ENCODE measurements around the gene C12orf75.
A peak's percentile ranks its signal among the peaks of the same experiment; 100 is the strongest.

The C12orf75 gene

DNA sequence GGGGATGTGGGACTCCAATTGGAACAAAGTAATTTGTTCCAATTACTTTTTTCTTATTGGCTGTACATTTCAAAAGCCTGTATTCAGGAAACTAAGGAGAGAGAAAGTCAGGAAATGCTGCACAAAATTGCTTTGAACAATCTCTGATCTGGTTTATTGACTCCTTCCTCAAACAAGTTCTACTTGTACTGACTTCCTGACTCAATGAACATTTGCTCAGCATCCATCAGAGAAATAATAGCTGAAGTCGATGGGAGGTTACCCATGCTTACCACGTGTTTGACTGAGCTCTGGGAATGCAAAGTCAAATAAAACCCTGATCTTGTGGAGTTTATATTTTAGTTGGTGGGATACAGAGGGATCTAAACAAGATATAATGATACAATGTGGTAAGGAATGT is 15.4 kb upstream of the C12orf75 start:
- no peak overlapping the region for H3K4me3 ChIP-seq (replicated peaks in 1 of 2; ENCODE audit: low read depth in 2 of 2, low read length in 2 of 2)
- no peak for DNase-seq (ENCODE audit: low read depth in 2 of 2)
- TF ChIP-seq, protein P1, sequence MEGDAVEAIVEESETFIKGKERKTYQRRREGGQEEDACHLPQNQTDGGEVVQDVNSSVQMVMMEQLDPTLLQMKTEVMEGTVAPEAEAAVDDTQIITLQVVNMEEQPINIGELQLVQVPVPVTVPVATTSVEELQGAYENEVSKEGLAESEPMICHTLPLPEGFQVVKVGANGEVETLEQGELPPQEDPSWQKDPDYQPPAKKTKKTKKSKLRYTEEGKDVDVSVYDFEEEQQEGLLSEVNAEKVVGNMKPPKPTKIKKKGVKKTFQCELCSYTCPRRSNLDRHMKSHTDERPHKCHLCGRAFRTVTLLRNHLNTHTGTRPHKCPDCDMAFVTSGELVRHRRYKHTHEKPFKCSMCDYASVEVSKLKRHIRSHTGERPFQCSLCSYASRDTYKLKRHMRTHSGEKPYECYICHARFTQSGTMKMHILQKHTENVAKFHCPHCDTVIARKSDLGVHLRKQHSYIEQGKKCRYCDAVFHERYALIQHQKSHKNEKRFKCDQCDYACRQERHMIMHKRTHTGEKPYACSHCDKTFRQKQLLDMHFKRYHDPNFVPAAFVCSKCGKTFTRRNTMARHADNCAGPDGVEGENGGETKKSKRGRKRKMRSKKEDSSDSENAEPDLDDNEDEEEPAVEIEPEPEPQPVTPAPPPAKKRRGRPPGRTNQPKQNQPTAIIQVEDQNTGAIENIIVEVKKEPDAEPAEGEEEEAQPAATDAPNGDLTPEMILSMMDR (IDR thresholded peaks at IDR 0.05; ENCODE audit: low read depth, low read length): no peak

DNA sequence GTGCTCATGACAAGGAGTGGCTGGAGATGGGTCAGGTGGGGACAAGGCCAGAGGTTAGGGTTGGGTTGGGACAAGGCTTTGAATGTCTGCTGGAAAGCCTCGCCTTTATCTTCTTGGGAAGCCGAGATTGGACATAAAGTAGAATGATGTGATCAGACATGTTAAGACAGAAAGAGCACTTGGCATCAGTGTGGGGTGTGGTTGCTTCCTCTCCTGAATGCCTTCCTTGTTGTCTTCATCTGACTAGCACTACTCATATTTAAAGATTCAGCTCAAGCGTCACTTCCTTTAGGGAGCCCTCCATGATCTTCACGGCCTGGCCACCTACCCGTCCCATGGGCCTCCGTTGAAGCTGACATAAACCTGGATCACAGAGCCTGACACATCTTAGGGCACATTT is 14.8 kb upstream of the C12orf75 start:
- no peak overlapping the region for H3K4me3 ChIP-seq (replicated peaks in 1 of 2; ENCODE audit: low read depth in 2 of 2, low read length in 2 of 2)
- DNase-seq (ENCODE audit: low read depth in 2 of 2): no peak
- TF ChIP-seq, protein P1 (IDR thresholded peaks at IDR 0.05; ENCODE audit: low read depth, low read length): no peak

DNA sequence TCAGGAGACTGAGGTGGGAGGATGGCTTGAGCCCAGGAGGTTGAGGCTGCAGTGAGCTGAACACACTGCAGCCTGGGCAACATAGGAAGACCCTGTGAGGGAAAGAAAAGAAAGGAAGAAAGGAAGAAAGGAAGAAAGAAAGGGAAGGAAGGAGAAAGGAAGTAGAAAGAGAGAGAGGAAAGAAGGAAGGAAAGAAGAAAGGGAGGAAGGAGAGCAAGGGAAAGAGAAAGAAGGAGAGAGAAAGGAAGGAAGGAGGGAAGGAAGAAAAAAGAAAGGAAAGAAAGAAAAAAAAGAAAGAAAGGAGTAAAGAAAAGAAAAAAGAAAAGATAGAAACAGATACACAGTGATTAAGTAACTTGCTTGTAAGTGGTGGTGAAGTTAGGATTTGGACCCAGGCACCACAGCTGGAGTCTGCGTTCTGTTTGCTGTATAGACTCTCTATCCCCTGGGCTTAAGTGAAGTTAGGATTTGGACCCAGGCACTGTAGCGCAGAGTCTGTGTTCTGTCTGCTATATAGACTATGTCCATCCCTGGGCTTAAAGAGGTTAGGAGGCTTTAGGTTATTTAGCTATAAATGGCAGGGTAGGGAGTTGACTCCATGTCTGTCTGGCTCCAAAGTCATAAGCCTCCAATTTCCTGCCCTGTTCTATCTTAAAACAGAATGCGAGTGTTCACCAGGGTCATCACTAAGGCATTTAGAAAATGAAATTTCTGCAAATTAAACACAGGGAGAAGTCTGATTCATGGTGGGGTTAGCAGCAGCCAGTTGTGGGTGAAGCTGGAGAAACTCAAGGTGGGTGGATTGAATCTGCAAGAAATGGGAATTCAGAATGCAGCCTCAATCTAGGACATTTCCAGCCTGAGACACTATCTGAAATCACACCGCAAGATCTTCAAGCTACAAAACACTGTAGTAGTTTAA is 13.3 kb upstream of the C12orf75 start:
- H3K4me3 ChIP-seq (replicated peaks in 1 of 2; ENCODE audit: low read depth in 2 of 2, low read length in 2 of 2): no peak overlapping the region
- peak in 1 of 2 donors; percentile 64 for DNase-seq (ENCODE audit: low read depth in 2 of 2)
- TF ChIP-seq, protein P1 (IDR thresholded peaks at IDR 0.05; ENCODE audit: low read depth, low read length): no peak

DNA sequence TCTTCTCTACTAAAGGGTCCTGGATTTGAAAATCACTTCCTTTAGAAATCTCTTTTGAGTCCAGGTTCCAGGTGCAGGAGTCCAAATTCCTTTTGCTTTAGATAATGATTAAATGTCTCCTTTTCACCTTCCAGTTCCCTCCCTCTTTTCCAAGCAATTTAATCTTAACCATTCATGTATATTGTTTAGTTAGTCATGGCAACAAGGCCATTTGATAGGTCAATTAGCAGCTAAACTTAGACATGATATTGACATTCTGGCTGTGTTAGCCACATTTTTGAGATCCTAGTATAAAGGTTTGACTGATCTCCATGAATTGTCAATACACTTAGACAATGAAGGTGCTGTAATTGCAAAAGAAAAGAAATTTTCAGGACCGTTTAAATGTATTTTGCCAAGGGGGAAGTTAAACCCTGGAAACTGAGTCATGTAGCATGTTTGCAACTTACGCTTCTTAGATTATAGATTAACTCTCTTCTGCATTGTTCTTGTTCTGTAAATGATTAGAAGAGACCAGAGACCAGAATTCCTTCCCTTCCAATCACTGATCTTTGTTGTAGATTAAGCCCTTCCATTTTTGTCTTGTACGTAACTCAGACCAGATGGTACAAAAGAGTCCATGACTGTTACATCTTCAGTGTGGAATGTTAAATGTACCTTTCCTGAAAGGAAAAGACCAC is 12.4 kb upstream of the C12orf75 start:
- peak in 1 of 2 donors; percentile 46 for DNase-seq (ENCODE audit: low read depth in 2 of 2)
- no peak overlapping the region for H3K4me3 ChIP-seq (replicated peaks in 1 of 2; ENCODE audit: low read depth in 2 of 2, low read length in 2 of 2)
- TF ChIP-seq, protein P1 (IDR thresholded peaks at IDR 0.05; ENCODE audit: low read depth, low read length): no peak

DNA sequence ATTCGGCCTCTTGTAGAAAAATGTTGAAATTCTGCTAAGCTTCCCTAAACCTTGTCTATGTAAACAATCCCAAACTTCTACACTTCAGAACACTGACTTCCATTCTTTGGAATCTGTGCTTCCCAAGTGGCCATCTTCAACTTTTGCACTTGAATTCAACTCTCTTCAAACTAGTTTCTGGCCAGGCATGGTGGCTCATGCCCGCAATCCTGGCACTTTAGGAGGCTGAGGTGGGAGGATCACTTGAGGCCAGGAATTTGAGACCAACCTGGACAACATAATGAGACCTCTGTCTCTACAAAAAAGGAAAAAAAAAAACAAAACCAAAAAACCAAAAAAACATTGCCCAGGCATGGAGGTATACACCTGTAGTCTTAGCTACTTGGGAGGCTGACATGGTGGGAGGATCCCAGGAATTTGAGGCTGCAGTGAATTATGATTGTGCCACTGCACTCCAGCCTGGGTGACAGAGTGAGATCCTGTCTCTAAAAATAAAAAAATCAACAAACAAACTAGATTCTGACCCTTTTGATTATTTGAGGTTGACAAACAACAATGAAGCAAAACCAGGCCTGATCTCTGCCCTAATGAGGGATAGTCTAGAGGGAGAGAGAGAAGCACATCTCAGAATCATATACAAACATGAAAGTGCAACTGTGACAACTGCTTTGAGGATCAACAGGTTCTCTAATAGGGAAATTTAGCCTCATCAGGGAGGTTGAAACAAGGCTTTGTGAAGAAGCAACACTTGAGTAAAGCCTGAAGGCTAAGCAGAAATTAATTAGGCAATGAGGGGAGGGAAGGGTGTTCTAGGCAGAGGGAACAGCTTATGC is 11.6 kb upstream of the C12orf75 start:
- H3K4me3 ChIP-seq (replicated peaks in 1 of 2; ENCODE audit: low read depth in 2 of 2, low read length in 2 of 2): no peak overlapping the region
- TF ChIP-seq, protein P1 (IDR thresholded peaks at IDR 0.05; ENCODE audit: low read depth, low read length): no peak
- DNase-seq (ENCODE audit: low read depth in 2 of 2): no peak

DNA sequence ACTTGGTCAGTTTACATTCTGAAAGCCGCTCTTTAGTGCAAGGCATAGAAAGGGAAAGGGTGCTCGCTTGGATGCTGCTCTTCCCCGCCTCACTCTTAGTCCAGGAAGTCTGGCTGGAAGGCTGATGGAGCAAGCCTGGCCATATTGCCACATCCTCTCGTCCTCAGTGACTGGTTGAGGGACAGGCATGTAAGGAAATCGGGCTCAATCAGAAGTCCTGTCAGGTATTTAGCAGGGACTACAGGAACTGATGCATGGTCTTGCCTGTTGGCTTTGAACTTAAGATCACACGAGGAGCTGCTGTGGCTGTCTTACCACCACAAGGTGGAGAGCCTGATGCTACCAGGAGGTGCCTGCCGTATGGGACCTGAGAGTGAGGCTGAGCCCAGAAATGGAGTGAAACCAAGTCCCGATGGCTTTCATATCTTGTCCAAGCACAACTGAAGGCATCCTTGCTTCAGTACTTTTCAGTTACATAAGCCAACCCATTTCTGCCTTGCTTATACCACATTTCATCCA is 10.7 kb upstream of the C12orf75 start:
- H3K4me3 ChIP-seq (replicated peaks in 1 of 2; ENCODE audit: low read depth in 2 of 2, low read length in 2 of 2): no peak overlapping the region
- TF ChIP-seq, protein P1 (IDR thresholded peaks at IDR 0.05; ENCODE audit: low read depth, low read length): no peak
- DNase-seq (ENCODE audit: low read depth in 2 of 2): no peak

All from cardiac fibroblast (primary cell).